NB4 (cell line): ENCODE data around the gene TMEM233.

ENCODE experiments used
- DNase-seq: peaks from one replicate; pipeline ENCODE4 v3.0.0; 2010; ENCODE audit warnings: low read depth
- H3K4me3 ChIP-seq: one replicate; pipeline ENCODE4 v1.5.1; 2011; ENCODE audit warnings: mild to moderate bottlenecking, low read depth, low read length, moderate library complexity
- MYC ChIP-seq: IDR thresholded peaks from 2 replicates; pipeline ENCODE4 v1.6.1; 2011; ENCODE audit warnings: low read depth, low read length
- POLR2A ChIP-seq: IDR thresholded peaks from 2 replicates; pipeline ENCODE4 v1.6.1; 2011; ENCODE audit warnings: mild to moderate bottlenecking; ENCODE audit not compliant: insufficient read length; ENCODE audit errors: extremely low read depth
- TF ChIP-seq, protein P1 (sequence below): IDR thresholded peaks from 2 replicates; pipeline ENCODE4 v1.6.1; 2011; ENCODE audit warnings: low read depth, low read length
- TF ChIP-seq, protein P2 (sequence below): IDR thresholded peaks from one replicate; pipeline ENCODE4 v1.5.1; 2012; ENCODE audit warnings: low read depth, low read length

Gene TMEM233

DNA sequence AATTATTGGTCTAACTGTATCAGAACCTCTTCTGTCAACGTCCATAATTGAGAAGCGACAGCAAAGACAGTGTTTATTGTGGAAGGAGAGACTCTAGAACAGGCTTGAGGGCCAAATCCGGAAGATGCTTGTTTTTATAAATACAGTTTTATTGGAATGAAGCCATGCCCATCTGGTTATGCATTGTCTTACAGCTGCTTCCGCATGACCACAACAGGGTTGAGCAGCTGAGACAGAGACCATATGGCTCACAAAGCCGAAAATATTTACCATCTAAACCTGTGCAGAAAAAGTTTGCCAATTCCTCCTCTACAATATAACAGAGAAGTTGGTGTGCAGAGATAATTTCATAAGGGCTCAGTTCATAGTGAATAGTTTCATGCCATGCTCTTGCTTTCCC, 98.8 kb downstream of the TMEM233 start:
- H3K4me3 ChIP-seq, result no peak overlapping the region
- TF ChIP-seq, protein P1, sequence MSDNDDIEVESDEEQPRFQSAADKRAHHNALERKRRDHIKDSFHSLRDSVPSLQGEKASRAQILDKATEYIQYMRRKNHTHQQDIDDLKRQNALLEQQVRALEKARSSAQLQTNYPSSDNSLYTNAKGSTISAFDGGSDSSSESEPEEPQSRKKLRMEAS, result no peak
- TF ChIP-seq POLR2A, result no peak
- TF ChIP-seq, protein P2, sequence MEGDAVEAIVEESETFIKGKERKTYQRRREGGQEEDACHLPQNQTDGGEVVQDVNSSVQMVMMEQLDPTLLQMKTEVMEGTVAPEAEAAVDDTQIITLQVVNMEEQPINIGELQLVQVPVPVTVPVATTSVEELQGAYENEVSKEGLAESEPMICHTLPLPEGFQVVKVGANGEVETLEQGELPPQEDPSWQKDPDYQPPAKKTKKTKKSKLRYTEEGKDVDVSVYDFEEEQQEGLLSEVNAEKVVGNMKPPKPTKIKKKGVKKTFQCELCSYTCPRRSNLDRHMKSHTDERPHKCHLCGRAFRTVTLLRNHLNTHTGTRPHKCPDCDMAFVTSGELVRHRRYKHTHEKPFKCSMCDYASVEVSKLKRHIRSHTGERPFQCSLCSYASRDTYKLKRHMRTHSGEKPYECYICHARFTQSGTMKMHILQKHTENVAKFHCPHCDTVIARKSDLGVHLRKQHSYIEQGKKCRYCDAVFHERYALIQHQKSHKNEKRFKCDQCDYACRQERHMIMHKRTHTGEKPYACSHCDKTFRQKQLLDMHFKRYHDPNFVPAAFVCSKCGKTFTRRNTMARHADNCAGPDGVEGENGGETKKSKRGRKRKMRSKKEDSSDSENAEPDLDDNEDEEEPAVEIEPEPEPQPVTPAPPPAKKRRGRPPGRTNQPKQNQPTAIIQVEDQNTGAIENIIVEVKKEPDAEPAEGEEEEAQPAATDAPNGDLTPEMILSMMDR, result no peak
- TF ChIP-seq MYC, result no peak
- DNase-seq, result no peak
